SKM-1 (cell line): ENCODE results near the gene HLA-F.
A peak's percentile ranks its signal among the peaks of the same experiment; 100 is the strongest.

Experiments
- DNase-seq: peaks from one replicate; lab custom pipeline; 2025; ENCODE audit not compliant: unreplicated experiment; lab: John Stamatoyannopoulos, UW

HLA-F gene

GRCh38 chr6:29742127-29742526 lies 18.9 kb downstream of the HLA-F start:
- DNase-seq, result no peak

- no peak for DNase-seq
These were observed 19.8 kb downstream of the HLA-F start for GRCh38 chr6:29743025-29743424.

- no peak for DNase-seq
These were observed 20.3 kb downstream of the HLA-F start for GRCh38 chr6:29743568-29743967.

- no peak for DNase-seq
These were observed 20.9 kb downstream of the HLA-F start for GRCh38 chr6:29744131-29744530.

GRCh38 chr6:29744621-29745020 lies 21.4 kb downstream of the HLA-F start:
- DNase-seq, result no peak

- no peak for DNase-seq
These were observed 22.2 kb downstream of the HLA-F start for GRCh38 chr6:29745386-29745785.

GRCh38 chr6:29745855-29746449 lies 22.7 kb downstream of the HLA-F start:
- no peak for DNase-seq

- no peak for DNase-seq
These were observed 23.8 kb downstream of the HLA-F start for GRCh38 chr6:29746846-29747687.

- no peak for DNase-seq
These were observed 24.5 kb downstream of the HLA-F start for GRCh38 chr6:29747688-29748250.

- DNase-seq, result peak; percentile 67
These were observed 25.4 kb downstream of the HLA-F start for GRCh38 chr6:29748391-29749307.

GRCh38 chr6:29749308-29749662 lies 26.1 kb downstream of the HLA-F start:
- no peak for DNase-seq

- no peak for DNase-seq
These were observed 26.4 kb downstream of the HLA-F start for GRCh38 chr6:29749668-29750067.

- no peak for DNase-seq
These were observed 27.5 kb downstream of the HLA-F start for GRCh38 chr6:29750709-29751108.

- no peak for DNase-seq
These were observed 28.2 kb downstream of the HLA-F start for GRCh38 chr6:29751480-29751879.

- DNase-seq, result peak; percentile 88
These were observed 29.4 kb downstream of the HLA-F start for GRCh38 chr6:29752451-29753308.

GRCh38 chr6:29753309-29753644 lies 30.0 kb downstream of the HLA-F start:
- no peak for DNase-seq

GRCh38 chr6:29755295-29755871 lies 32.1 kb downstream of the HLA-F start:
- DNase-seq, result no peak

- no peak for DNase-seq
These were observed 34.0 kb downstream of the HLA-F start for GRCh38 chr6:29757282-29757681.

GRCh38 chr6:29757701-29758293 lies 34.6 kb downstream of the HLA-F start:
- no peak for DNase-seq

GRCh38 chr6:29758761-29759160 lies 35.5 kb downstream of the HLA-F start:
- no peak for DNase-seq
